Astrocyte of the spinal cord (primary cell): Measurements from ENCODE around the gene AGPAT4.
"Not testable (repeated sequence)": the region's sequence is repeated elsewhere in the genome, so short reads cannot be mapped to it uniquely, and the experiment has no call there.

Experiments
- DNase-seq: peaks from one replicate; pipeline ENCODE4 v3.0.0; 2011; ENCODE audit warnings: low read depth, low spot score
- H3K4me3 ChIP-seq: 2 replicates; pipeline ENCODE4 v1.5.1; 2011; ENCODE audit warnings: low read depth, mild to moderate bottlenecking, low read length, moderate library complexity
- in situ Hi-C: cut with HindIII; loops from 2 replicates; pipeline ENCODE4 v1.10.0; 2017; ENCODE audit warnings: low sequenced_read_pairs
- TF ChIP-seq, protein P1 (sequence below): IDR thresholded peaks from 2 replicates; pipeline ENCODE4 v1.5.1; 2012; ENCODE audit warnings: low read depth, mild to moderate bottlenecking, low read length, inconsistent platforms

Gene AGPAT4, protein sequence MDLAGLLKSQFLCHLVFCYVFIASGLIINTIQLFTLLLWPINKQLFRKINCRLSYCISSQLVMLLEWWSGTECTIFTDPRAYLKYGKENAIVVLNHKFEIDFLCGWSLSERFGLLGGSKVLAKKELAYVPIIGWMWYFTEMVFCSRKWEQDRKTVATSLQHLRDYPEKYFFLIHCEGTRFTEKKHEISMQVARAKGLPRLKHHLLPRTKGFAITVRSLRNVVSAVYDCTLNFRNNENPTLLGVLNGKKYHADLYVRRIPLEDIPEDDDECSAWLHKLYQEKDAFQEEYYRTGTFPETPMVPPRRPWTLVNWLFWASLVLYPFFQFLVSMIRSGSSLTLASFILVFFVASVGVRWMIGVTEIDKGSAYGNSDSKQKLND

DNA sequence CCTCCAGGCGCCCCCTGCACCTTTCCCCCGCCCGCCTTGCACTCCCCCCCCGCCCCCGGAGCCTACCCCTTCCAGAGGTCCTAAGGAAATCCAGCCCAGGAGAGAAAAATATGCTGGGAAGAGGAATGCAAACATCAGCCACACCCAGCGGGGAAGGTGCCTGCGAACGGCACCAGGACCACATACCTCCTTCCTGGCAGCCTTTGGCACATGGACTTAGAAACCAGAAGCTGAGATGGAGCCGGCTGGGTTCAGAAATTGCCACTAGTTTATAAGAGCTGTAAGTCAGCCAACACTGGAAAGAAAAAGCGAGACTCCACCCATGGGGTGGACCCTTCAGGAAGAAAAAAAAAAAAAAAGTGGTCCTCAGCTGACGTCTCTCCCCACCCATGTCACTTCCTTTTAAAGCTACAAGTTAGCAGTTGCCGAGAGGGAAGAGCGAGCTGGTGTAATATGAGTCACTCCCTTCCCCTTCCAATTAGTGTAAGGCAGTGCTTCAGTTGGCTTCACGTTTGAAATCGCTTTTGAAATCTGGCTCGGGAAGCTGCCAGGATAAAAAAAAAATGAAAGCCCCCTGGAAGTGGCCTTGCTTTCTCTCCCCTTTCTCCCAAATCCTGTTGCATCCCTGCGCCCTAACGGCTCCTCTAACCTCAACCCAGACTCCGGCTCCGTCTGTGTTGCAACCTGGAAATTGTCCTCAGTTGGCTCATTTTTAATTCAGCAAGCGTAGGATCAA lies at the start of gene AGPAT4:
Gene AGPAT4, minus strand, starts transcription at position 310 of the 736 bp plus-strand sequence. CDS start 41,848 bp downstream, outside the sequence.
- in situ Hi-C loops: no loop called here
- peak; percentile 98 for DNase-seq
- H3K4me3 ChIP-seq: peak within 1 kb of the TSS; percentile 67
- TF ChIP-seq, protein P1, sequence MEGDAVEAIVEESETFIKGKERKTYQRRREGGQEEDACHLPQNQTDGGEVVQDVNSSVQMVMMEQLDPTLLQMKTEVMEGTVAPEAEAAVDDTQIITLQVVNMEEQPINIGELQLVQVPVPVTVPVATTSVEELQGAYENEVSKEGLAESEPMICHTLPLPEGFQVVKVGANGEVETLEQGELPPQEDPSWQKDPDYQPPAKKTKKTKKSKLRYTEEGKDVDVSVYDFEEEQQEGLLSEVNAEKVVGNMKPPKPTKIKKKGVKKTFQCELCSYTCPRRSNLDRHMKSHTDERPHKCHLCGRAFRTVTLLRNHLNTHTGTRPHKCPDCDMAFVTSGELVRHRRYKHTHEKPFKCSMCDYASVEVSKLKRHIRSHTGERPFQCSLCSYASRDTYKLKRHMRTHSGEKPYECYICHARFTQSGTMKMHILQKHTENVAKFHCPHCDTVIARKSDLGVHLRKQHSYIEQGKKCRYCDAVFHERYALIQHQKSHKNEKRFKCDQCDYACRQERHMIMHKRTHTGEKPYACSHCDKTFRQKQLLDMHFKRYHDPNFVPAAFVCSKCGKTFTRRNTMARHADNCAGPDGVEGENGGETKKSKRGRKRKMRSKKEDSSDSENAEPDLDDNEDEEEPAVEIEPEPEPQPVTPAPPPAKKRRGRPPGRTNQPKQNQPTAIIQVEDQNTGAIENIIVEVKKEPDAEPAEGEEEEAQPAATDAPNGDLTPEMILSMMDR: no peak

DNA sequence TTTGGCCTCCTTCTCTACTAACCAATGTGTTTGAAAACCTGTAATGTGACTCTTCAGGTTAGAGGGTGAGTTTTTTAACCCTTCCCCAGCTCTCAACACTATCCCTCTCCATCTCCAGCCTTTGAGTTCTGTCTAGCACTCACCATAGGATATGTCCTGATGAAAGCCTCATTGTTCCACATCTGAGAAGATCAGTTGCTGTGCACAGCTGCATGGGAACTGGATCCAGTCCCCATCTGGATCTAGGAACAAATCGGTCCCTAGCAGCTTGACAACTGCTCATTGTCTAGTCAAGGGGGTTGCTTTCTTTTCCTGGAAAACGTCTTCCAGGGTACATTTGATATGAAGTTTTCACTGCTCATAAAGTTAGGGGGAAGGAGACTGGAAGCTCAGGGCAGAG lies 45.4 kb upstream of the AGPAT4 start:
- in situ Hi-C loops: no loop called here
- TF ChIP-seq, protein P1: no peak
- no peak overlapping the region for H3K4me3 ChIP-seq
- no peak for DNase-seq

DNA sequence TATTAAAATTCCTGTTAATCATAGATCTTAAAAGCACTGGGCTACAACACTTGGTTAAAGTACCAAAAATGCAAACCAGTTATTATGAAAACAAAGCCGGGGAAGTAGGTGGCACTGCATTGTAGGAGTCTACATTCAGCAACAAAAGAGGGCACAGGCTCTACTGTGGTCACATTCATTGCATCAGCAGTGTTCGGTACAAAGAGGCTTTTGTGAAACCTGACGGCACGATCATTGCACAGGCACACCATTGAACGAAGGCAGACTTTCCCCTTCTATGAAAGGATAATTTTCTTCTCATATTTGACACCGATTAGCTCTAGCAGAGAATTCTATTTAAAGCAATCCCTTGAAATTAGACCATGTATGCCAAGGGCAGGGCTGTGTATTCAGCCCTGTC lies 44.6 kb upstream of the AGPAT4 start:
- in situ Hi-C loops: no loop called here
- no peak overlapping the region for H3K4me3 ChIP-seq
- TF ChIP-seq, protein P1: no peak
- DNase-seq: no peak

DNA sequence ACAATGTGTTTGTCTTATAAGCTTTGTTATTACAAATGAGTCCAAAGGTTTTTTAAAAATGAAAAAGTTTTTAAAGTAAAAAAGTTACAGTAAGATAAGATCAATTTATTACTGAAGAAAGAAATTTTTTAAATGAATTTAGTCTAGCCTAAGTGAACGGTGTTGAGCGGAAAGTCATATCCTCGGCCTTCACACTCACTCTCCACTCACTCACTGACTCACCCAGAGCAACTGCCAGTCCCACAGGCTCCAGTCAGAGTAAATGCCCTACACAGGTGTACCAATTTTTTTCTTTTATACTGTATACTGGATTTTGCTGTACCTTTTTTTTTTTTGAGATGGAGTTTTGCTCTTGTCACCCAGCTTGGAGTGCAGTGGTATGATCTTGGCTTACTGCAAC lies 42.7 kb upstream of the AGPAT4 start:
- H3K4me3 ChIP-seq: no peak overlapping the region
- TF ChIP-seq, protein P1: no peak
- no peak for DNase-seq
- in situ Hi-C loops: no loop called here

DNA sequence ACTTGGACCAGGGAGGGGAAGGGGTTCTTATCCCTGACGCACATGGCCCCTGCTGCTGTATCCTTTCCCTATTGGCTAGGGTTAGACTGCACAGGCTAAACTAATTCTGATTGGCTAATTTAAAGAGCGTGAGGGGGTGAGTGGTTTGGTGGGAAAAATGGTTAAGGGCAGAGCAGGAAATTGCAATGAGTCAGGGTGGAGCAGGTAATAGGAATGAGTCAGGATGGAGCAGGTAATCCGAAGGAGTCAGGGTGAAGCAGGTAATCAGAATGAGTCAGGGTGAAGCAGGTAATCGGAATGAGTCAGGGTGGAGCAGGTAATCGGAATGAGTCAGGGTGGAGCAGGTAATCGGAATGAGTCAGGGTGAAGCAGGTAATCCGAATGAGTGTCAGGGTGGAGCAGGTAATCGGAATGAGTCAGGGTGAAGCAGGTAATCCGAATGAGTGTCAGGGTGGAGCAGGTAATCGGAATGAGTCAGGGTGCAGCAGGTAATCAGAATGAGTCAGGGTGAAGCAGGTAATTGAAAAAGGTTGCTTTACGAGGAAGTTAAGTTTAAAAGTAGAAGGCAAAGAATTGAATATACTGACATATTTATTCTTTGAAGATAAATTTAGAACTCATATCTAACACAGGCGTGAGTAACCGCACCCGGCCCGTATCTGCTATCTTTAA lies 41.5 kb upstream of the AGPAT4 start:
- DNase-seq, H3K4me3 ChIP-seq, in situ Hi-C loops: not testable (repeated sequence)

DNA sequence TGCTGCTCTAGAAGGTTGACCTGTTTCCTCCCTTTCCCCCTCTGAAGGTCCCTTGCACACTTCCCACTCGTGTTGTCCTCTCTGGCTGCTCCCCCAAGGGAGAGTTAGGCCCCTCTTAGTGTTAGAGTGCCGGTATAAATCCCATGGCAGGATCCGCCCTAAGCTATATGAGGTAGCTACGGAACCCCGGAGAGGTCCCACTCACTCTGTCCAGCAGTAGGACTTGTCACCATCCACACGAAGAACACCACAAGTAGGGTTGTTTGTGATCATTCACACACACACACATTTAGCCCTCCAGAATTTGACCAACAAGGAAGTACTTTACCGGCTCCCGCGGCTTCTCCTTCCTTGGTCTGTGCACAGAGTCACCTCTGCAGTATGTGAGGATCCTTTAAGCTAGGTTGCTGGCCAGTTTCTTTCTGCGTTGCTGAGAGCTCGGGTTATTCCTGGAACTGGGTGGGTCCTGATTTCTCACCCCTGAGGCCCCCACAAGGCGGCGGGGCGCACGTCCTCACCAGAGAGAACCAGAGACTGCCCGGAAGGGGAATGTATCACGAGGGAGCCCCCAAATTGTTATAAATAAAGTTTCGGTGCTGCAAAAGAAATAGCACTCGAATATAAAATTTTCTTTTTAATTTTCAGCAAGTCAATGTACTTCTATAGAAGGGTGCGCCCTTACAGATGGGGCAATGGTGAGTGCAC lies 40.8 kb upstream of the AGPAT4 start:
- in situ Hi-C loops, DNase-seq, H3K4me3 ChIP-seq: not testable (repeated sequence)

DNA sequence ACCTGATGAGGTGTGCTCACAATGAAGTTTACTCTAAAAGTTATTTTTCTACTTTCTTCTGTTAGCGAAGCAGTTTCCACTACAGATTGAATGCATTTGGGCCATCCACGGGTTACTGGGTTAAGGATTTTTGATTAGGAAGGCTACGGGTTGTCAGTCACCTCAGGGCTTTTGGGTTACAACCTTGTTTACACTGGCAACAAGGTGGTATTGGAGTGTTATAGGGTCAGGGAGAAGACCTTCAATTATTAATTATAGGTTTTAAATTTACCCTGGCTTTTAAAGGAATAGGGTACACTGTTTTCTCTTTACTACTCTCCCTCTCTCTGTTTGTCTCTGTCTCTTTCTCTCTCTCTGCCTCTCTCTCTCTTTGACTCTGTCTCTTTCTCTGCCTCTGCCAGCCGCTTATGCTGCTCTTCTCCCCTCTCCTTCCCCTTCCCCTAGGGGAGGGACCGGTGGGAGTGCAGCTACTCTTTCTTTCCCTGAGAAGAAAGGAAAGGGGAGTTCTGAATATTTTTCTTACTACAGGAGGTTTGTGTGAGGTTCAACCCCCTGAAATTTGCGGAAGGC lies 40.2 kb upstream of the AGPAT4 start:
- in situ Hi-C loops: no loop called here
- no peak overlapping the region for H3K4me3 ChIP-seq
- TF ChIP-seq, protein P1: no peak
- no peak for DNase-seq

DNA sequence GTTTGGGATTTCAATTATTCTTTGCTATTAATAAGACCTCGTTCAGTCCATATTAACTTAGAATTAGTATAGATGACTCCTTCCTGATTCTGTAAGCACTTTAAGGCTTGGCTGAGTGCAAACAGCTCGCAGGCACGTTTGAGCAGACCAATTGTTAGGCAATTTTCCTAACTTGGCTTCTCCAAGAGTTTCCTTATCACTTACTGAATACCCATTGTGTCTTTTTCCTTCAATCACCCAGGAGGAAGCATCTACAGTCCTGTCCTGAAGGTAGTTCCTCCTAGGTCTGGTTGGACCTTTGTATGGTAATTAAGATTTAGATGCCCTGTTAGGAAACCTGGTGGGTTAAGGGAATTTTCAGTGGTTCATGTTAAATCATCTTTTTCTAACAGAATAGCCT lies 39.6 kb upstream of the AGPAT4 start:
- DNase-seq, in situ Hi-C loops, H3K4me3 ChIP-seq: not testable (repeated sequence)

DNA sequence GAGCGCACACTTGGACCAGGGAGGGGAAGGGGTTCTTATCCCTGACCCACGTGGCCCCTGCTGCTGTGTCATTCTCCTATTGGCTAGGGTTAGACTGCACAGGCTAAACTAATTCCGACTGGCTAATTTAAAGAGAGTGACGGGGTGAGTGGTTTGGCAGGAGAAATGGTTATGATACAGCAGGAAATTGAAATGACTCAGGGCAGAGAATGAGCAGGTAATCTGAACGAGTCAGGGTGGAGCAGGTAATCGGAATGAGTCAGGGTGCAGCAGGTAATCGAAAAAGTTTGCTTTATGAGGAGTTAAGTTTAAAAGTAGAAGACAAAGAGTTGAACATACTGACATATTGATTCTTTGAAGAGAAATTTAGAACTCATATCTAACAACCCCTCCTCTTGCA lies 35.9 kb upstream of the AGPAT4 start:
- H3K4me3 ChIP-seq, DNase-seq, in situ Hi-C loops: not testable (repeated sequence)
